Smooth muscle cell (in vitro differentiated cells): Measurements from ENCODE around the gene PAPLN. TPM values are rescaled to one million over a fixed set of nuclear protein-coding genes. Genes with fewer than 3 reads are reported as not detected.
"Not testable (repeated sequence)": the region's sequence is repeated elsewhere in the genome, so short reads cannot be mapped to it uniquely, and the experiment has no call there.

Experiments
- DNase-seq: peaks from one replicate; lab custom pipeline; 2025; ENCODE audit not compliant: unreplicated experiment; lab: John Stamatoyannopoulos, UW
- H2AFZ ChIP-seq: fragments of 200-600 bp; sonication (generic); 2 replicates; pipeline ENCODE4 v1.6.0; 2016; ENCODE audit warnings: antibody characterized with exemption, low read depth, mild to moderate bottlenecking
- H3F3A ChIP-seq: fragments of 200-600 bp; sonication (generic); 2 replicates; pipeline ENCODE4 v1.6.0; 2017; ENCODE audit warnings: antibody characterized with exemption, low read depth
- H3K27ac ChIP-seq: fragments of 200-600 bp; sonication (generic); 2 replicates; pipeline ENCODE4 v1.5.1; 2016; ENCODE audit warnings: low read depth, mild to moderate bottlenecking
- H3K27me3 ChIP-seq: fragments of 200-600 bp; sonication (generic); 2 replicates; pipeline ENCODE4 v1.6.1; 2016; ENCODE audit warnings: low read depth, mild to moderate bottlenecking
- H3K36me3 ChIP-seq: fragments of 200-600 bp; sonication (generic); 2 replicates; pipeline ENCODE4 v1.5.1; 2016; ENCODE audit warnings: low read depth
- H3K4me1 ChIP-seq: fragments of 200-600 bp; sonication (generic); 2 replicates; pipeline ENCODE4 v1.5.1; 2016; ENCODE audit warnings: low read depth
- H3K4me2 ChIP-seq: fragments of 200-600 bp; sonication (generic); 2 replicates; pipeline ENCODE4 v1.6.0; 2016; ENCODE audit warnings: mild to moderate bottlenecking
- H3K4me3 ChIP-seq: fragments of 200-600 bp; sonication (generic); 2 replicates; pipeline ENCODE4 v1.5.1; 2016; ENCODE audit warnings: mild to moderate bottlenecking
- H3K79me2 ChIP-seq: fragments of 200-600 bp; sonication (generic); 2 replicates; pipeline ENCODE4 v1.6.0; 2016; ENCODE audit warnings: low read depth, mild to moderate bottlenecking
- H3K9ac ChIP-seq: fragments of 200-600 bp; sonication (generic); 2 replicates; pipeline ENCODE4 v1.6.0; 2016; ENCODE audit warnings: low read depth
- H3K9me3 ChIP-seq: fragments of 200-600 bp; sonication (generic); replicated peaks from 2 replicates; pipeline ENCODE4 v1.5.1; 2016; ENCODE audit warnings: low read depth
- H4K20me1 ChIP-seq: fragments of 200-600 bp; sonication (generic); 2 replicates; pipeline ENCODE4 v1.6.0; 2016; ENCODE audit warnings: low read depth
- WGBS: methylation state at CpG from one replicate; pipeline ENCODE4 v1.1.7; 2016; ENCODE audit warnings: low lambda C conversion rate; 5-methylcytosine and 5-hydroxymethylcytosine counted together
- polyA plus RNA-seq: library from polyadenylated mRNA; unstranded; fragments of >200 nt; fragmentation: Nextera tagmentation; extraction: Ambion mirVana; gene quantifications from 2 replicates; pipeline ENCODE4 v1.2.1, GENCODE V29; 2016
- total RNA-seq: library from RNA; depleted of rRNA; stranded (reverse); fragments of >200 nt; gene quantifications from 2 replicates; pipeline ENCODE4 v1.2.3, GENCODE V29; 2014
- TF ChIP-seq, protein P1 (sequence below): fragments of 200-600 bp; sonication (generic); IDR thresholded peaks from 2 replicates; pipeline ENCODE4 v1.5.1; 2017; ENCODE audit warnings: borderline replicate concordance, mild to moderate bottlenecking, antibody characterized with exemption; ENCODE audit not compliant: insufficient read depth, poor library complexity, severe bottlenecking

The PAPLN gene
- total RNA-seq (1.5 and 4.3 TPM in 2 replicates), polyA plus RNA-seq (3.3 and 4.3 TPM in 2 replicates)

DNA sequence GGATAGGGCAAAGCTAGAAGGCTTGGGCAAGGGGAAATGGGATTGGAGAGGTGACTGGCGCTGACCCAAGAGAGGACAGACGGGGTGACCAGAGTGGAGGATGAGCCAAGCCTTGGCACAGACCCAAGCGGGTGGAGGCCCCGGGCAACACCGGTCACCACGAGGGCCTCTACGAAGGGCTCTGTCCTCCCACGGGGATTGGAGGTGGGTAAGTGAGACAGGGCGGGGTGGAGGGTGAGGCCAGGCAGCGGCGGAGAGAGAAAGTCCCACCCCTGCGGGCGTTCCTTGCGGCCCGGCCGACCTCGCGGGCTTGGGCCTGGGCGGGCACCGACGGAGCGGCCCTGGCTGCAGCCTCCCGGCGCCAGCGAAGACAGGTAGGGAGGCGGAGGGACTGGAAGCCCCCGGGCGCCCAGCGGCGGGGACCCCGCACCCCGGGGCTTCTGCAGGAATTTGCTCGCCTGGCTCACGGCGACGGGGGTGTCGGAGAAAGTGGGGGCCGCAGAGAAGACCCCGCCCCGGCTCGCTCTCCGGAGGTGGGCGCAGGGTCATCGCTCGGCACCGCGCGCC, at the start of gene PAPLN:
TSS of gene PAPLN (plus strand) at position 288 of the 567 bp plus-strand sequence. CDS start 2,273 bp downstream, outside the sequence.
- Histone ChIP-seq H3K9ac (no peak within 1 kb of the TSS), H3K4me2 (peak within 1 kb of the TSS; percentile 89), H3K4me1 (peaks cover 43% of the 10 kb centered on the region), H3K36me3 (no peaks in the 10 kb centered on the region), H3F3A (no peaks in the 10 kb centered on the region), H2AFZ (no peak within 1 kb of the TSS), H3K27ac (no peak within 1 kb of the TSS), H4K20me1 (no peaks in the 10 kb centered on the region), H3K27me3 (peaks cover 88% of the 10 kb centered on the region), H3K9me3 (no peaks in the 10 kb centered on the region), H3K79me2 (no peaks in the 10 kb centered on the region), H3K4me3 (peak within 1 kb of the TSS; percentile 44)
- WGBS, result 5% methylated on average over 42 of the region's 48 CpGs
- no peak for DNase-seq
- TF ChIP-seq, protein P1, sequence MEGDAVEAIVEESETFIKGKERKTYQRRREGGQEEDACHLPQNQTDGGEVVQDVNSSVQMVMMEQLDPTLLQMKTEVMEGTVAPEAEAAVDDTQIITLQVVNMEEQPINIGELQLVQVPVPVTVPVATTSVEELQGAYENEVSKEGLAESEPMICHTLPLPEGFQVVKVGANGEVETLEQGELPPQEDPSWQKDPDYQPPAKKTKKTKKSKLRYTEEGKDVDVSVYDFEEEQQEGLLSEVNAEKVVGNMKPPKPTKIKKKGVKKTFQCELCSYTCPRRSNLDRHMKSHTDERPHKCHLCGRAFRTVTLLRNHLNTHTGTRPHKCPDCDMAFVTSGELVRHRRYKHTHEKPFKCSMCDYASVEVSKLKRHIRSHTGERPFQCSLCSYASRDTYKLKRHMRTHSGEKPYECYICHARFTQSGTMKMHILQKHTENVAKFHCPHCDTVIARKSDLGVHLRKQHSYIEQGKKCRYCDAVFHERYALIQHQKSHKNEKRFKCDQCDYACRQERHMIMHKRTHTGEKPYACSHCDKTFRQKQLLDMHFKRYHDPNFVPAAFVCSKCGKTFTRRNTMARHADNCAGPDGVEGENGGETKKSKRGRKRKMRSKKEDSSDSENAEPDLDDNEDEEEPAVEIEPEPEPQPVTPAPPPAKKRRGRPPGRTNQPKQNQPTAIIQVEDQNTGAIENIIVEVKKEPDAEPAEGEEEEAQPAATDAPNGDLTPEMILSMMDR, result no peak

DNA sequence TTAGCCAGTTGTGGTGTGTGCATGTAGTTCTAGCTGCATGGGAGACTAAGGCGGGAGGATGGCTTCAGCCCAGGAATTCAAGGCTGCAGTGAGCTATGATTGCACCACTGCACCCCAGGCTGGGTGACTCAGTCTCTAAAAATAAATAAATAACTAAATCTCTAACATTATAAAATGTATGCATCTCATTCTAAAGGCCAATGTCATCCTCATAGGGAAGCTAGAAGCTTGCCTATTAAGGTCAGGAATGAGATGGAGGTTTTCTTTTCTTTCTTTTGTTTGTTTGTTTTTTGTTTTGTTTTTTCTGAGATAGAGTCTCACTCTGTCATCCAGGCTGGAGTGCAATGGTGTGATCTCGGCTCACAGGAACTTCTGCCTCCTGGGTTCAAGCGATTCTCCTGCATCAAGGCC, 48.8 kb upstream of the PAPLN start:
- no peaks in the 10 kb centered on the region for H3F3A ChIP-seq
- no peaks in the 10 kb centered on the region for H3K9me3 ChIP-seq
- H3K4me1 ChIP-seq, result no peaks in the 10 kb centered on the region
- TF ChIP-seq, protein P1, result no peak
- H2AFZ ChIP-seq, result no peak overlapping the region
- H3K27me3 ChIP-seq, result no peaks in the 10 kb centered on the region
- no peak overlapping the region for H3K4me2 ChIP-seq
- WGBS, result 83% methylated on average over 3 of the region's 3 CpGs
- DNase-seq, result no peak
- no peak overlapping the region for H3K9ac ChIP-seq
- H3K4me3 ChIP-seq, result no peak overlapping the region
- no peaks in the 10 kb centered on the region for H4K20me1 ChIP-seq
- H3K27ac ChIP-seq, result no peak overlapping the region
- H3K36me3 ChIP-seq, result peaks cover 10% of the 10 kb centered on the region
- no peaks in the 10 kb centered on the region for H3K79me2 ChIP-seq

DNA sequence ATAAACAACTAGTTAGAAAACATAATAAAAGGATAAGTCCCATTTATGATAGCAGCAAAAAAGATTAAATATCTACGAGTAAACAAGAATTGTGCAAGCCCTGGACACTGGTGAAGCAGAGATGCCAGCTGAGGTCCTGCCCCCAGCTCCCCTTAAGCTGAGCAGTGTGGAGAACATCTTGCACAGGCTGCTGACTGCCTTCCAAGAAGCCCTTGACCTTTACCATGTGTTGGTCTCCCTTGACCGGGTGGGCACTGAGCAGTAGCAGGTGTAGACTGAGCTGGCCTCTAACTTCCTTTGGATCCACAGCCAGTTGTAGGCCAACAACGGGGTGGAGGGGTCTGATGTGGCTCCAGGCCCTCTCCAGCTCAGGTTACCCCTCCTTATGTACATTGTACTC, 47.7 kb upstream of the PAPLN start:
- Histone ChIP-seq H4K20me1 (no peaks in the 10 kb centered on the region), H3K9me3 (no peaks in the 10 kb centered on the region), H3K4me2 (no peak overlapping the region), H3K36me3 (peaks cover 10% of the 10 kb centered on the region), H3K79me2 (no peaks in the 10 kb centered on the region), H3K4me1 (no peaks in the 10 kb centered on the region), H2AFZ (no peak overlapping the region), H3K27ac (no peak overlapping the region), H3F3A (no peaks in the 10 kb centered on the region), H3K9ac (no peak overlapping the region), H3K27me3 (no peaks in the 10 kb centered on the region), H3K4me3 (no peak overlapping the region)
- no peak for DNase-seq
- TF ChIP-seq, protein P1, result no peak
- WGBS, result 91% methylated on average over 3 of the region's 3 CpGs

DNA sequence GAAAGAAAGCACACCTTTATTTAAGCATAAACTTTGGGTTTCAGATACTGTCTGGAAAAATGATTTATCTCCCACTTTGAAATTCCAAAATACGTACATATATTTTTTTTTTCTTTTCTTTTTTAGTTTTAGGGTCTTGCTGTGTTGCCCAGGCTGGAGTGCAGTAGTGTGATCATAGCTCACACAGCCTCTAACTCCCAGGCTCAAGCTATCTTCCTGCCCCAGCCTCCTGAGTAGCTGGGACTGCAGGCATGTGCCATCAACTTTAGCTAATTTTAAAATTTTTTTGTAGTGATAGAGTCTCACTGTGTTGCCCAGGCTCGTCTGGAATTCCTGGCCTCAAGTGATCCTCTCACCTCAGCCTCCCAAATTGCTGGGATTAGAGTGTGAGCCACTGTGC, 45.9 kb upstream of the PAPLN start:
- Histone ChIP-seq H3K9me3 (no peaks in the 10 kb centered on the region), H3K79me2 (no peaks in the 10 kb centered on the region), H3K4me3 (no peak overlapping the region), H3K9ac (no peak overlapping the region), H3K27ac (no peak overlapping the region), H3F3A (no peaks in the 10 kb centered on the region), H3K36me3 (peaks cover 21% of the 10 kb centered on the region), H3K4me2 (no peak overlapping the region), H3K27me3 (no peaks in the 10 kb centered on the region), H3K4me1 (no peaks in the 10 kb centered on the region), H4K20me1 (no peaks in the 10 kb centered on the region), H2AFZ (no peak overlapping the region)
- WGBS, result 98% methylated on average over 2 of the region's 2 CpGs
- TF ChIP-seq, protein P1, result no peak
- no peak for DNase-seq

DNA sequence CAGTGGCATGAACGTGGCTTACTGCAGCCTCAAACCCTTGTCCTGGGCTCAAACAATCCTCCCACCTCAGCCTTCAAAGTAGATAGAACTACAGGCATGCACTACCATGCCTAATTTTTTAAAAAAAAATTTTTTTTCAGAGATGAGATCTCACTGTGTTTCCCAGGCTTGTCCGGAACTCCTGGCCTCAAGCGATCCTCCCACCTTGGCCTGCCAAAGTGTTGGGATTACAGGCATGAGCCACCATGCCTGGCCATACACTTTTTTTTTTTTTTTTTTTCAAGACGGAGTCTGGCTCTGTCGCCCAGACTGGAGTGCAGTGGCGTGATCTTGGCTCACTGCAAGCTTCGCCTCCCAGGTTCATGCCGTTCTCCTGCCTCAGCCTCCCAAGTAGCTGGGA, 43.0 kb upstream of the PAPLN start:
- H3K4me3 ChIP-seq, H3K79me2 ChIP-seq, H3K27me3 ChIP-seq, H3K27ac ChIP-seq, H2AFZ ChIP-seq, DNase-seq, H3K4me1 ChIP-seq, H4K20me1 ChIP-seq, H3K9me3 ChIP-seq, H3K4me2 ChIP-seq, H3F3A ChIP-seq, H3K9ac ChIP-seq: not testable (repeated sequence)
- H3K36me3 ChIP-seq, result peaks cover 21% of the 10 kb centered on the region
- WGBS, result 95% methylated on average over 8 of the region's 8 CpGs
